Measurements from ENCODE around the gene MCTP2.
"Not testable (repeated sequence)": the region's sequence is repeated elsewhere in the genome, so short reads cannot be mapped to it uniquely, and the experiment has no call there.

Gene MCTP2

DNA sequence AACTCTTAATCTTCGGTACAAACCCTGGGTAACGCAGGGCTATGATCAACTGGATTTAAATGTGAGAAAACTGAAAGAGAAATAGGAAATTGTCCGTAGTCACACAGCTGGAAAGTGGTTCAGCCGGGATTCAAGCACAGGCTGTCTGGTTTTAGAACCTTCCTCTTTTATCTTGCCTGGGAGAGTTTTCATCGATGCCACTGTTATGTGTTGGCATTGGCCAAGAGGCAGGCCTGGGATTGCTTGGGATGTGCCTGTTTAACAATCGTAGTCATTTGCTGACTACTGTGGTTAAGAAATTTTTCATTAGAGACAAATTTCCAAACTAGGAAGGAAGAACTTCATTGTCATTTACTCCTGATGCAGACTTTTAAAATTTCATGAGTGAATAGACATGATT is 4.3 kb downstream of the MCTP2 start:
- DNase-seq: no peak

DNA sequence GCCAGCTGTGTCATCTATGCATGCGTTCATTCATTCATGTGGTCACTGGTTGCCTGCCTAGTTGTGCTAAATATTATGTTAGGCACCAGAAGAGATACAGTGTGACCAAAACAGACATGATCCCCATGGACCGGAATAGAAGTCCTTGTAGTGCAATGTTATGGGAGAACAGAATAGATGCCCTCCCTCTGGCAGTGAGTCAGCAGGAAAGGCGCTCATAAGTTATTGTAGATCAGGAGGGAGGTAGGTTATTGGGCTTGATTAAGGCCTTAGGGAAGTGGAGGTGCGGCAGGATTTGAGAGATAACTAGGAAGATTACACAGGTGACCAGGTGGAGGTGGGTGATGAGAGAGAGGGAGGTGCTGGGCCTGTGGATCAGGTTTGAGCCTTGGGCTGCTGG is 5.2 kb downstream of the MCTP2 start:
- no peak for DNase-seq

DNA sequence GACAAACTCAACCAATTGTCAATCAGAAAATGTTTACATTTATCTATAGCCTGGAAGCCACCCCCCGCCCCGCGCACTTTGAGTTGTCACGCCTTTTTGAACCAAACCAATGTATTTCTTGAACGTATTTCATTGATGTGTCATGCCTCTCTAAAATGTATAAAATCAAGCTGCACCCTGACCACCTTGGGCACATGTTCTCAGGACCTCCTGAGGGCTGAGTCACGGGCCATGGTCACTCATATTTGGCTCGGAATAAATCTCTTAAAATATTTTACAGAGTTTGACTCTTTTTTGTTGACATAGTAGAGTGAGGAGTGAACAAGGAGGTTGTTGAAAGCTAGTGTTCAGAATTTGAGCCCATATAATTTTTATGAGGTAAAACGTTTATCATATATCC is 6.5 kb downstream of the MCTP2 start:
- DNase-seq: no peak

DNA sequence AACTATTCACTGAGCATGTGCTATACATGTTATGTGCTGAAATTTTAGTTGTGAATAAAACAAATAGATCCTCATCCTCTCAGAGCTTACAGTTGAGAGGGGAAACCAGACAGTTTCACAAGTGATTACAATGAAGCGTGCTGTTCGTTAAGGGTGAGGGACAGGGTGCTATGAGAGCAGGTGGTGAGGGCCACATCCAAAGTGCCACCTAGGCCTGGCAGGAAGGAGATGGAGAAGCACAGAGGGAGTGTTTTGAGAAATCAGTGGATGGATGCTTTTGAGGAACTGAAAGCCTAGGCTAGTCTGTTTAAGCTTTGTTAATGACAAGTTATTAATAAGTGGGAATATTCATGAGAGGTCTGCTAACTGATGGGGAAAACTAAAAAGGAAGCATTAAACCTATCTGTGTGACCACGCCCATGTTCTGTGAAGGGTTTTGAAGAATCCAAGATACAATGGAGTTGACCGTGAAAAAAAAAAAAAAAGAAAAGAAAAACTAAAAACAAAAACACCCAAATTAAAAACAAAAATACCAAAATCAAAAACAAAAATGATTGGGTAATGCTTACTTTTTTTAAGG is 7.3 kb downstream of the MCTP2 start:
- DNase-seq: no peak

DNA sequence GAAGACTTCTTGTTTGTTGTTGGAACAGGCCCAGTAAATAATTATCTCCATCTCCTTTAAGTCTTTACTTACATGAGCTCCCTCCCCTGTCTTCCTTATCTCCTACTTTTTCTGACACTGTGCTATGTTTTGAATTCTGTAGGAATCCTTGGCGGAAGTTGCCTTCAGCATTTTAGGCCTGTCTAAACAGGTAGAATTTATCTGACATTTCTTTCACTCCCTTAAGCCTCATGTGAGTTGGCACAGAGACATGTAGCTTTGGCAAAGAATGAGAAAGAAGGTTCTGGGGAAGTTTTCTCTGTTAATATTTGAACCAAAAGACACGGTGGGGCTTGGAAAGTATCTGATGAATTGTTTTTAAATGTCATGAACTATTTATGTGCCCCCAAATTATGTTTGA is 8.1 kb downstream of the MCTP2 start:
- DNase-seq: no peak

DNA sequence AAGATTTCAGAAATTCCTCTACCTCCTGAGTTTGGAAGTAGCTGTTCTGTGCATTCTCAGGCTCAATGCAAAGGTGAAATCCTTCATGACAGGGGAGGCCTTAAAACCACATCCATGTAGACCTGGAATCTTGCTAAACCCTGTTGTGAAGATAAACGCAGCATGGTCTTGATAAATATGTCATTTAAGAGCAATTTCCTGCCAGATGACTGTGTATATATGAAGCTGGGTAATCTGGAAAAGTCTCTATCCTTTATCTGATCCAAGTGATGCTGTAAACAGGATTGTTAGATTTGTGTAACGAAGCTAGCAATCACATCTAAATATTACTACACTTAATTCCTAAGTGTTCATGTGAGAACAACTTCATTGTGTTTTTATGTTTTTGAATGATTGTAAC is 9.1 kb downstream of the MCTP2 start:
- DNase-seq: no peak

DNA sequence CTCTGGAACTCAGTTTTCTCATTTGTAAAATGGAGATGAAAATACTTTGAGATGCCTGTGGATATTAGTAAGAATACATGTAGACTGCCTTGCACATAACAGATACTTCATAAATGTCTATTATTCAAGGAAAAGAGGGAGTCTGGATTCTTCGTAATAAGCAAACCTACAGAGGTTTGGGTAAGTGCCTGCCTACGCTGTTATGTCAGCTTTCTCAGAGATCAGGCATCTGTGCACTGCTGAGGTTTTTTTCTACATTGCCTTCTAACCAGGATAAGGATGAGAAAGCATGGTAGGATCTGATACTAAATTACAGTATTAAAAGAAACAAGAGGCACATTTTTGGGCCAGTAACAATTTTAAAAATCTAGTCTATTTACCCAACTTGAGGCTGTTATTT is 10.9 kb downstream of the MCTP2 start:
- no peak for DNase-seq

DNA sequence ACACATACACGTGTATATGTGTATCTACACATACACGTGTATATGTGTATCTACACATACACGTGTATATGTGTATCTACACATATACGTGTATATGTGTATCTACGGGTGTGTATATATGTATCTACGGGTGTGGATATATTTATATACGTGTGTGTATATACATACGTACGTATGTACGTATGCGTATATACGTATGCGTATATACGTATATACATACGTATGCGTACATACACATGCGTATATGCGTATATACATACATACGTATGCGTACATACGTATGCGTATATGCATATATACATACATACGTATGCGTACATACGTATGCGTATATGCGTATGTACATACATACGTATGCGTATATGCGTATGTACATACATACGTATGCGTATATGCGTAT is 11.6 kb downstream of the MCTP2 start:
- not testable (repeated sequence) for DNase-seq

DNA sequence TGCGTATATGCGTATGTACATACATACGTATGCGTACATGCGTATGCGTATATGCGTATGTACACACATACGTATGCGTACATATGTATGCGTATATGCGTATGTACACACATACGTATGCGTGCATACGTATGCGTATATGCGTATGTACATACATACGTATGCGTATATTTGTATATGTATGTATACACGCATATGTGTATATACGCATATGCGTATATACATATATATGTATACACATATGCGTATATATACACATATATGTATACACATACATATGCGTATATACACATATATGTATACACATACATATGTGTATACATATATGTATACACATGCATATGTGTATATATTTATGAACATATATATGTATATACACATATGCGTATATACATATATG is 12.1 kb downstream of the MCTP2 start:
- no peak for DNase-seq

DNA sequence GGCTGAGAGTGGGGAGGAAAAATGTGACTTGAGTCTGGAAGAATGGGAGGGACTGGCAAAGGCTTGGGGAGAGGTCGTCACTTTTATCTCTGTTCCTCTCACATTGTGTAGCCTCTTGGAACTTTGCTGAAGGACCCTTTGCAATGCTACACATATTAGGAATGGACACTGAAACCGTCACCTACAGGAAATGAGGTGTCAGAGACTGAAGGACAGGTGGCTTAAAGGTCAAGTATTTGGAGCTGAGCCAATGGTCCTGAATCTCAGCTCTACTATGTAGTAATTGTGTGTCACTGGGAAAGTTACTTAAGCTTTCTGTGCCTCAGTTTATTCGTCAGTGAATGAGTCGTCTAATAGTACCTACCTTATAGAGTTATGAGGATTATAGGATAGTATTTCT is 14.7 kb downstream of the MCTP2 start:
- DNase-seq: no peak

DNA sequence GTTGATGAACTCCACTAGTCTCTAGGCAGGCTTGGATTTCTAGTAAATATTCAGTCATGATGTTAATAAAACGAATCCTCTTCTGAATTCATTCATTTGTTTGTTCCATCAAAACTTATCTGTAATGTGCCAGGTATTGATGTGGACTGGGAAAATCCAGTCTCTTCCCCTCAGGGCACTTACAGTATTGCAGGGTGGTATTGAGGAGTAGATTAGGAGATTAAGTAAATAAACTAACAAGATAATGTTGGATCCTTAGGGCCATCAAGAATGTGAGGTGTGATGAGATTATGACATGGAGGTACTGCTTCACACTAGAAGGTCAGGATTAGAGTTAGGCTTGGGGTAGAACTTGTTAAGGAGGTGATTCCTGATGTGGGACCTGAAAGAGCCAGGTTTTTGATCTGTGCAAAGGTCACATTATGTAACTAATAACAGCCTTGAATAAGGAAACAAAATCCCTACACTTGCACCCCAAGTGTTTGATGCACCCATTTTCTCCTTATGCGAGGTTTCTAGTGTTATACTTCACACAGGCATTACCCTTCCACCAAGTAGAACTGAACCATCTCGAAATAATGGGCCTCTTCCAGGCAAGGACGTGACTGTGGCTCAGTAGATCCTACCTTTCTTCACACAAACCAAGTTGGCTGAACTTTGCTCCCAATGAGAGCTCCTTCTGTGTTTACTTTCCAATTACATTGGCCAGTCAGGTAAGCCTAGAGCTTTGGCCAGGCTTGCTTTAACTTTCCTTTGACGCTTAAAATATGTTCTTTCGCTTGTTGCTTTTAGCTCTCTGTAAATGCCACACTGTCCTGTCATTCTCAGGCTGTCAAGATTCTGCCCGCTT is 16.7 kb downstream of the MCTP2 start:
- DNase-seq: no peak

DNA sequence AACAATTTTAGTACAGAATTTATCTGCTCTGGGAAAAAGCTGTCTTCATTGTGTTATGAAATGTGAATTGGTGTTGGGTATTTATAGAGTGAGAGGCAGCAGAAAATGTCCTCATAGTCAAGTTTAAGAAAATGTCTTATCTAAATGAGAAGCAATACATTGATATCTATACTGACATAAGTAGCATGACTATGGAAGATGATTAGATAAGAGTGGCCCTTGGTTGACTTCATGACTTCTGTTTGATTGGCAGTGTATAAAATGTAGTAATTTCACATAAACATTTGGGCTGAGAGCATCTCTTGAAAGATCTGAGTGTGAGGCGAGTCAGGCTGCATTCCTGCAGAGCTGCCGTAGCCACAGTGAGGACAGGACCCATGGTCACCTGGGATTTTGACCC is 19.4 kb downstream of the MCTP2 start:
- DNase-seq: no peak

DNA sequence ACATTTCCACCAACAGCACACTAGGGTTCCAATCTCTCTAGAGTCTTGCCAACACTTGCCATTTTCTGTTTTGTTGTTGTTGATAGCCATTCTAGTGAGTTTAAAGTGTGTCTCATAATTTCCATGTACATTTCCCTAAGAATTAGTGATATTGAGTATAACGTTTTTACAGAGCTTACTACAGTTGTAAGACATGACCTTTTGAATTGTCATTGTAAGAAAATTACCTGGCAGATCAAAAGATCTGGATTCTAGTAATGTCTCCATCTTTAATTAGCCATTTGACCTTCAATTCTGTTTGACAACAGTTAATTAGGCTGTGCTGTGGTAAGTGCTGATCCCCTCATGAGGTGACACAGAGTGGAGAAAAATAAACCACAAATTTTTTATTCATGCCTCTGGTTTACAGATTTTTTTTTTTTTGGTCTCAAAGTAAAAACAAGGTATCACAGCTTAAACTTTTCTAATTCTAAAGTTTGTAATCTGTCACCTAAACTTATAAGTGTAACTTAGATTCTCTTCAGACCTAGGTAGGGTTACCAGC is 20.9 kb downstream of the MCTP2 start:
- no peak for DNase-seq

DNA sequence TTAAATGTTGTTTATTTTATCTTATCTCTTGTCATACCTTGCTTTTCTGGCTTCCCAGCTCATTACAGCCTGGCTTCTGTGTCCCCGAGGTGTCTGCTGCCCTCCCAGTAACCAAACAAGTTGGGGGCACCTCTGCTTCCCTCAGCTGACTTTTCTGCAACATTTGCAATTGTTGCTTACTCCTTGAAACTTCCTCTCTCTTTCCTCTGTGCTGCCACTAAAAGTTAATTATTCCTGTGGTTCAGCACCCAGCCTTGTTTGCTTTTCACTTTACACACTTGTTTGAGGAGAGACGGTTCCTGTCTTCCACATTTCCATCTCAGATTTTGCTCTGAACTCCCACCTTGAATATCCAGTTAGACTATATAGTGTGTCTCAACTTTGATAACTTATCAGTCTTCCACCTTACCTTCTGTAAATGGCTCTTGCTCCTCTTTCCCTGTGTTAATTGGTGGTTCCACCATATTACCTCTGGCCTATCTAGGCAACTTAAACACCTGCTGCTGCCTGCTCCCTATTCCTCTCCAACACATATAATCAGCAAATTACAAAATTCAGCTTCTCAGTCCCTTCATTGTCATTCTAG is 21.6 kb downstream of the MCTP2 start:
- no peak for DNase-seq

DNA sequence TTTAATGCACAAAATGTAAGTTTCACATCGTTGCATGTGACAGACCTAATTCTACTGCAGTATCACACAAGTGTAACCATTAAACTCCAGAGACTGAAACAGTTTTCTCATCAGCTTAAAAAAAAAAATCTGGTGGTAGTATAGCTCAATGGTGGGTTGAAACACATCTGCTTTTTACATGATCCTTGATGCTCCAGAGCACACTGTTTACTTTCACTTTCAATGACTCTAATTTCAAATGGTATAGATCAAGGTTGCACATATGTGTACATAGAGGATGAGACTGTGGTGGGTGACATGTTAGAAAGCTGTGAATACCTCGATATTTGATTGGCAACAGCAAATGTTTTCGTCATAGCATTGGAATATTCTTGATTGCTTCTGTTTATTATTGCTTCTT is 22.4 kb downstream of the MCTP2 start:
- DNase-seq: no peak

DNA sequence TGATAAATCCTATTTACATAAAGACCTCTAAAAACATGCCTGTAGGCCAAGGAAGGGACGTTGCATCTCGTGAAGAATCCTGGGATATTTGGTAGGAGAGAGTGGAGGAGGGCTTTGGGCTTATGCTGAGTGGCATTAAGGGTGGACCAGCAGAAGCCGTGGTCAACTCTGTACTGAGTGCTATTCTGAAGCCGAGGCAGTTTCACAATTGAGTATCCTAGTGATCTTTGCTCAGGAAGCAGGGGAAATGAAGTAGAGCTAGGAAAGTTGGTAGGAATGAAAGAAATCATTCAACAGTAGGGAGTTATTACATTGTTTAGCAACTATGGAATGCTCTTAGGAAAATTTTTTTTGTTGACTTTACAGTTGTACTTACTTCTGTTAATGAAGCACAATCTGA is 24.2 kb downstream of the MCTP2 start:
- no peak for DNase-seq

DNA sequence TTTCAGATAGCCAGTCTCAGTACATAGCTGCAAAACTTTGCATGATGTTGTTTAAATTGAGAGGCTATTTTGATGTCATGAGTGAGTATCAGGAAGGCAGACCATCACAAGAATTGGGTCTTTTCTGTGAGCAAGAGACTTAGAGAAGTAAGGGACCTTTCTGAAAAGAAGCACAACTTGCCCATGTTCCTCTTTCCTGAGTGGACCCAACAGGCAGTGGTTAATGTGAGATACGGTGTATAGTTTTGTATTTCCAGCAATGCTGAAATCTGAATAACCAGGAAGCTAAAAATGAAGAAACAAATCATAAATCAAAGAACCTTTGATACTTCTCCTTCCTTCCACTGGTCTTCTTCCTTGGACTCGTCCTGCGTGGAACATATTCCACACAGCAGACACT is 25.1 kb downstream of the MCTP2 start:
- DNase-seq: no peak

DNA sequence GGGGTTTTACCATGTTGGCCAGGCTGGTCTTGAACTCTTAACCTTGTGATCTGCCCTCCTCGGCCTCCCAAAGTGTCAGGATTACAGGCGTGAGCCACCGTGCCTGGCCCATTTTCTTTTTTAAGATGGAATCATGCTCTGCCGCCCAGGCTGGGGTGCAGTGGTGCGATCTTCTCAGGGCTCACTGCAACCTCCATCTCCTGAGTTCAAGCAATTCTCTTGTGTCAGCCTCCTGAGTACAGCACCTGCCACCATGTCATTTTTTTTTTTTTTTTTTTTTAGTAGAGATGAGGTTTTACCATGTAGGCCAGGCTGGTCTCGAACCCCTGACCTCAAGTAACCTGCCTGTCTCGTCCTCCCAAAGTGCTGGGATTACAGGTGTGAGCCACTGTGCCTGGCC is 26.4 kb downstream of the MCTP2 start:
- not testable (repeated sequence) for DNase-seq

DNA sequence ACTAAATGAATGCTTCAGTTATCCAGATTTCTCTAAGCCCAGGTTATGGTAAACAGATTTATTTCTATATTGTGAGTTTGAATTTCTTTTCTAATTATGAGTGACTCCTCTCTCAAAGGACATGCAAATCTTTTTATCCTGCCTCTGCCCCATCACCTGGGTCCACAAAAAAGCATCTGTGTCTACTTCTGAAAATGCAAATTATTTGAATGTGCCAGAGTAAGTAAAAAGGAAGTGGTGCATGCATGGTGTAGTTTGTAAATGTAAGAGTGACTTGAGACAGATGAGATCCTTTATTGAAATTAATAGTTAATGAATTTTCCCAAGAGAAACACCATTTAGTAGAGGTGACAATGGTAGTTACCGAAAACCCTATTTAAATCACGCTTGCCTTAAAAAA is 26.9 kb downstream of the MCTP2 start:
- DNase-seq: no peak

DNA sequence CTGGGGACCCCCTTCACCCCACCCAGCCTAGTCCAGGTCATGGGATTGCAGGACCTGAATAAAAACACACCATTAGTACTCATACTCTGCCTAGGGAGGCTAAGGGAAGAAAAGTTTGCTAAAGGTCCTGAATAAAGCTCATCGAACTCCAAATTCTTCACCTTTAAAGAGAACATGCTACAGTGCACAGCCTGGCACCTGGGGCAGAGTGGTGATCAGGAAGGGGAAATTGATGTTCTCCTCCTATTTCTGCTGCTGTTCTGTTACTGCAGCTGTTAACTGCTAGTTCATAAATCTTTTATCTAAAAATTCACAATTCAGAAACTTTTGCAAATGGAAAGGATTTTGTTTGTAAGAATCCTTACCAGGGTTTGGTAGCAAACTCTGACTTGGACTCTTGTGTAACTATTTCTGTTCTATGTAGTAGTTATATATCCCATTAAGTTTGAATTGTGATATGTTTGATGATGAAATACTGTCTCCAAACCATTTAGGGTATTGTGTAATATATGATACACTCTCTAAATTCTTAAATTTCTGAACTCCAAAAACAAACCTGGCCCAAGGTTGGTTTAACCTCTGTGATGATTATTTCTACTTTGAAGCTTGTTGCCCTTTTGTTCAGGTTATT is 27.9 kb downstream of the MCTP2 start:
- no peak for DNase-seq

DNA sequence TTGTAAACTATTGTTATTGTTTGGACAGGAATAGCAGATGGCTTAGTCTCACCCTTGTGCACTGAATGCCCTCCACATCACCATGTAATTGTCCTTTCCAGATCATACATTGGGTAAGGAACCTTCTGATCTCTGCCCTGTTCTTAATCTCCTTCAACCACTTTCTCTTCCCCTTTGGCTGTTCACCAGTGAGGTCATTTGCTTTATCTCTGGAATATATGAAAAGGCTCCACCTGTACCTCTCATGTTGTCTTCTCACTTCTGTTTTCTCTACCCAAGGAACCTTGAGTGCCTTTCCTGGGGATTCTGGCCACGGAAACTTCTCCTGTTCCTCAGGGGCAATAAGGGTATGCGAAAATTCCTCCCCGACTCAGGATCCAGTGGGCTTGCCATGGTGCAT is 28.5 kb downstream of the MCTP2 start:
- no peak for DNase-seq

DNA sequence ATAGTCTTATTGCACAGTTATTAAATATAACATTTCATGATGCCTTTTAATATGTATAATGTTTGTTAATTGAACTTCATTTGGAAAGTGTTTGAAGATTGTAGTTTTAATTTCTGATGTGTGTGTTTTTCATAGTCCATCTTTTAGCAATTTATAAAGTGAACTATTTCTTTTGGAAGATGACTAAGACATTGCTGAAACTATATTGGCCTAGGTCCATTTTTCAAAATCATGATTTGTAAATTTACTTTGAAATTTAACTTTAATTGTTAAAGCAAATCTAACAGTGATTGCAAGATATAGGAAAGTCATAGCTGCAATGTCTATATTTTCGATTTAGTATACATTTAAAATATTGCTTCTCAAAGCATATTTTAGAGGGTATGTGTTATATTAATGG is 30.8 kb downstream of the MCTP2 start:
- DNase-seq: no peak

DNA sequence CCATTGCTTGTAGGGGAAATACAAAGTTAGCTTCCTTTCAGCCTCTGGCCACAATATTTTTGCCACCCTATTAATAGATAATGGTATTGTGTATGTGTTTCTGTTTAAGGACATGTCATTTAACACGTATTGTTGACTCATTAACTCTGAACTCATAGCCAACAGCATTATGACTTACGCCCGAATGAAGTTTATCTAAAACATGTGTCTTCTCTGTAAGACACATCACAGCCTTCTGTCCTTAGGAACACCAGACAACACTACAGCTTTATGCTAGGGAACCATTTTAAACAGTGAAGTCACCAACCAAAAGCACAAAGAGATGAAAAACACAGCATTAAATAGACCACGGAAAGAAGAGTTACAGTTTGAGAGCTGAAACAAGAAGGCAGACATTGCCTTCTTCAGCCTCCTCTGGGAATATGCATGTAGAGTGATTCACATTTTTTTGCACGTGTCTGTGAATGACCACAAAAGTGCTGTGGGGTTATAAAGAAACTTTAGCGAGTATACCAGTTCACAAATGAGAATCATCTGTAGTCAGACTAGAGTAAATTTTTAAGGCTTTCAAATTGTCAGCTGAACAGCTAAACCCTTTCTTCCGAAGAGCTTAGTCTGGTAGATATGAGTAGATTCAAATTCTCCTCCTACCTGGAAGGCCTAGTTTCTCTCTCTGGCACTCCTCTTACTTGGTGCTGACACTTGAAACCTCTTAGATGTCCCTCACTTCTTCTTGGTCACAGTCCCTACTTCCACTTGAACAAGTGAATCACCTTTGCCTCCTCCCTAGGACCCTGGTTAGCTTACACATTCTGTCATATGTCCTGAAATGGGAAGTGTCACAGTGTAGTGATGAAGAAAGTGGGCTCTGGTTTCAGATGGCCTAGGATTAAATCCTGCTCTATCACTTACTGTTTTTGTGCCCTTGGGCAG is 32.2 kb downstream of the MCTP2 start:
- no peak for DNase-seq
